Right lobe of liver (tissue), 6 donors: ENCODE measurements around the gene SFI1. TPM values are rescaled to one million over a fixed set of nuclear protein-coding genes. Genes with fewer than 3 reads are reported as not detected.

Source experiments
- ATAC-seq, 4 donors: fragments of 200-7000 bp; cut with Tn5 transposase; one replicate each; pipeline ENCODE4 v1.9.1; 2020; ENCODE audit warnings: mild to moderate bottlenecking in 4 of 4, moderate library complexity in 4 of 4
- DNase-seq, 3 donors: peaks; one replicate each; pipeline ENCODE4 v3.0.0-alpha.2; 2020
- H3K27ac ChIP-seq, 3 donors: fragments of 200-600 bp; one replicate each; pipeline ENCODE4 v1.8.0; 2022
- H3K27me3 ChIP-seq, 2 donors: fragments of 200-600 bp; one replicate each; pipeline ENCODE4 v1.8.0; 2022
- H3K36me3 ChIP-seq, 4 donors: fragments of 200-600 bp; sonication (generic) in 1 of 4; one replicate each; pipeline versions ENCODE4 v1.5.1 to v1.8.0; 2017 to 2022; ENCODE audit warnings: control low read depth in 1 of 4
- H3K4me1 ChIP-seq, 4 donors: fragments of 200-600 bp; sonication (generic) in 1 of 4; one replicate each; pipeline versions ENCODE4 v1.5.1 to v1.8.0; 2017 to 2022; ENCODE audit warnings: control low read depth in 1 of 4
- H3K4me3 ChIP-seq, 3 donors: fragments of 200-600 bp; one replicate each; pipeline ENCODE4 v1.8.0; 2022
- H3K9me3 ChIP-seq, 4 donors: fragments of 200-600 bp; sonication (generic) in 1 of 4; one replicate each; pipeline versions ENCODE4 v1.5.1 to v1.8.0; 2017 to 2022; ENCODE audit warnings: control low read depth in 1 of 4
- POLR2A ChIP-seq: fragments of 450-650 bp; IDR thresholded peaks from one replicate; pipeline ENCODE4 v1.6.1; 2017; ENCODE audit warnings: antibody characterized with exemption, mild to moderate bottlenecking
- WGBS: methylation state at CpG from one replicate; pipeline ENCODE4 v1.1.6; 2018; ENCODE audit warnings: low coverage, low lambda C conversion rate; ENCODE audit not compliant: insufficient coverage; ENCODE audit errors: missing lambda C conversion rate; 5-methylcytosine and 5-hydroxymethylcytosine counted together
- intact Hi-C, 2 donors: fragments of 100-400 bp; cut with DNase I; formaldehyde crosslinking; loops; one replicate each; pipeline versions ENCODE4 v1.11.2 to v1.14.1; 2022
- total RNA-seq, 6 experiments: library from RNA; depleted of rRNA in 2 of 6; stranded (reverse); fragments of >200 nt in 2 of 6; fragmentation: NEBNext Ultra II Directional in 3 of 6; extraction: Animal tissue kit (Norgen Biotek cat#: 25700) in 3 of 6; gene quantifications; one replicate each; pipeline versions ENCODE4 v1.1.0 to v1.2.4, GENCODE V29; 2016 to 2023
- TF ChIP-seq, protein P1 (sequence below), 4 donors: fragments of 200-600 bp in 3 of 4; fragments of 450-650 bp in 1 of 4; IDR thresholded peaks; one replicate each; pipeline versions ENCODE4 v1.5.1 to v1.8.0; 2016 to 2022; ENCODE audit warnings: antibody characterized with exemption in 4 of 4, mild to moderate bottlenecking in 2 of 4
- donor health status: DM: no; HTN: yes; CAD: no.
- donor health status: DM: no; HTN: no; CAD: no.
- donor health status: DM: no; HTN: no; CAD: no.
- donor health status: DM: no; HTN: yes; CAD: no.
- donor health status: DM: no; HTN: yes; CAD: no.

SFI1 gene
- total RNA-seq, 6 experiments from 2014 or later: 7.0 to 14.0 (median 8.7) TPM

DNA sequence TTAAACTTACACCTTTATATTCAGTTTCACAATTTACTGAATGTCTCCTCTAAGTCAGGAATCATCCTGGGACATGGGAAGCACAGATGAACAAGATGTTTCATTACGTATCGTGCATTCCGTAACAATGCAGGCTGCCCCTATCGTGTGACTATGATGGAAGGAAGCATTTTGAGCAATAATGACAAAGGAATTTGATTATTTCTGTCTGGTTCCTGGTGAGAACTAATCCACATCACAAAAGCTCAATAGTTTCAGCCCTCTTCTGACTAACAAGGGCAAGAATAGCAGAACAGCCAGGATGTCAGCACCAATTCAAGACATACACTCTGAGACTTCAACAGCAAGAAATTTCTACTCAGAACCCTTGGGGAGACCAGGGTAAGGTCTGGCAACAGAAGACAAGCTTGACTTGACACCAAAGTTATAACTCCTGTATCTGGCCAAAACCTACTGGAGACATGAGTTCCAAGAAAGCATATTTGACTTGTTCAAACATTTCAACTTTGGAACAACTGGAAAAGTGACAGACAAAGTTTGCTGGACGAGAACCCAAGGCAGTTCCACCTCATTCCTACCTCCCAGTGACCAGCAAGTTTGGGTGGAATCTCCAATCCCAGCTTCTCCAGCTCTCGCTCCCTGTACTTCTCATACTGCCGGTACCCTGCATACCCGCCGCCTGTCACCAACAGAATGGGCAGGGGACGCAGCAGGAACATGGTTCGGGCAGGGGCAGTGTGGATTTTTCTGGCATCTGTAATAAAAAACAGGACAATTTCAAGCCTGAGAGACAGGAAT, 151.4 kb downstream of the SFI1 start:
- TF ChIP-seq POLR2A: no peak
- TF ChIP-seq, protein P1, sequence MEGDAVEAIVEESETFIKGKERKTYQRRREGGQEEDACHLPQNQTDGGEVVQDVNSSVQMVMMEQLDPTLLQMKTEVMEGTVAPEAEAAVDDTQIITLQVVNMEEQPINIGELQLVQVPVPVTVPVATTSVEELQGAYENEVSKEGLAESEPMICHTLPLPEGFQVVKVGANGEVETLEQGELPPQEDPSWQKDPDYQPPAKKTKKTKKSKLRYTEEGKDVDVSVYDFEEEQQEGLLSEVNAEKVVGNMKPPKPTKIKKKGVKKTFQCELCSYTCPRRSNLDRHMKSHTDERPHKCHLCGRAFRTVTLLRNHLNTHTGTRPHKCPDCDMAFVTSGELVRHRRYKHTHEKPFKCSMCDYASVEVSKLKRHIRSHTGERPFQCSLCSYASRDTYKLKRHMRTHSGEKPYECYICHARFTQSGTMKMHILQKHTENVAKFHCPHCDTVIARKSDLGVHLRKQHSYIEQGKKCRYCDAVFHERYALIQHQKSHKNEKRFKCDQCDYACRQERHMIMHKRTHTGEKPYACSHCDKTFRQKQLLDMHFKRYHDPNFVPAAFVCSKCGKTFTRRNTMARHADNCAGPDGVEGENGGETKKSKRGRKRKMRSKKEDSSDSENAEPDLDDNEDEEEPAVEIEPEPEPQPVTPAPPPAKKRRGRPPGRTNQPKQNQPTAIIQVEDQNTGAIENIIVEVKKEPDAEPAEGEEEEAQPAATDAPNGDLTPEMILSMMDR (IDR thresholded peaks at IDR 0.05): no peak
- ATAC-seq: no peak
- Histone ChIP-seq H3K4me1 (peaks cover 0 to 4% (median 2%) of the 10 kb centered on the region in 4 donors), H3K9me3 (no peaks in the 10 kb centered on the region), H3K4me3 (no peak overlapping the region), H3K36me3 (peaks cover 0 to 28% (median 10%) of the 10 kb centered on the region in 4 donors), H3K27ac (no peak overlapping the region), H3K27me3 (no peaks in the 10 kb centered on the region)
- no peak for DNase-seq
- intact Hi-C loops: no loop called here
- 85% methylated on average over 11 of the region's 11 CpGs for WGBS

DNA sequence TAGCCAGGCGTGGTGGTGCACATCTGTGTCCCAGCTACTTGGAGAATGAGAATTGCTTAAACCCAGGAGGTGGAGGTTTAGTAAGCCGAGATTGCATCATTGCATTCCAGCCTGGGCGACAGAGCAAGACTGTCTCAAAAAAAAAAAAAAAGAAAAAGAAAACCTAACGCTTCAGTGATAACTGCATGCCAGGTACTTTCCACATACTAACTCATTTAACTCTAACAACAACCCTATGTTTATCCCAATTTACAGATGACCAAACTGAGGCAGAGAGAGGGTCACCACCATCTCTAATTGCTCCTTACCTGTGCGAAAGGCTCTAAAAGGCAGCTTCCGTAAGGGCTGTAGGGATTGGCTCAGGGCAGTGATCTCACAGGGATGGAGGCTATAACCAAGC, 154.1 kb downstream of the SFI1 start:
- Histone ChIP-seq H3K27ac (no peak overlapping the region), H3K4me3 (no peak overlapping the region), H3K9me3 (no peaks in the 10 kb centered on the region), H3K36me3 (peaks cover 0 to 28% (median 9%) of the 10 kb centered on the region in 4 donors), H3K27me3 (no peaks in the 10 kb centered on the region), H3K4me1 (peaks cover 0 to 4% (median 2%) of the 10 kb centered on the region in 4 donors)
- TF ChIP-seq, protein P1 (IDR thresholded peaks at IDR 0.05): no peak
- no peak for TF ChIP-seq POLR2A
- DNase-seq (no peak), ATAC-seq (peak; percentile 39 to 72 (median 62))
- intact Hi-C loops: no loop called here
- 45% methylated on average over 6 of the region's 6 CpGs for WGBS

DNA sequence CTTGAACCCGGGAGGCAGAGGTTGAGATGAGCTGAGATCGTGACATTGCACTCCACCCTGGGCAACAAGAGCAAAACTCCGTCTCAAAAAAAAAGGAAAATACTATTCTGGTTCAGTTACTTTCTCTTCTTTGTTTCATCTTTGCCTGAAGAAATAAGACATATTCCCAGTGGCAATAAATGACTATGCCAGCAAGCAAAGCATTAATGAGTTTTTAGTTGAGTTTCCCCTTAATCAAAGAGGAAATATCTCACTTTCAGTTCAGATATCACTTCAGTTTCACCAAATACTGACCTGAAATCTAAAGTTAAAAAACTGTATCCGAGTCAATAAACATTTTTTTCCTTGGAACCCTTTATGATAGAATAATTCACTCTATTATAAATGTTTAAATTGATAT, 155.3 kb downstream of the SFI1 start:
- Histone ChIP-seq H3K27me3 (no peaks in the 10 kb centered on the region), H3K36me3 (peaks cover 0 to 22% (median 6%) of the 10 kb centered on the region in 4 donors), H3K4me1 (peaks cover 0 to 4% (median 2%) of the 10 kb centered on the region in 4 donors), H3K4me3 (no peak overlapping the region), H3K9me3 (no peaks in the 10 kb centered on the region), H3K27ac (no peak overlapping the region)
- no peak for TF ChIP-seq POLR2A
- TF ChIP-seq, protein P1 (IDR thresholded peaks at IDR 0.05): no peak
- WGBS: 70% methylated on average over 3 of the region's 4 CpGs
- no peak for DNase-seq
- no peak for ATAC-seq
- intact Hi-C loops: no loop called here

DNA sequence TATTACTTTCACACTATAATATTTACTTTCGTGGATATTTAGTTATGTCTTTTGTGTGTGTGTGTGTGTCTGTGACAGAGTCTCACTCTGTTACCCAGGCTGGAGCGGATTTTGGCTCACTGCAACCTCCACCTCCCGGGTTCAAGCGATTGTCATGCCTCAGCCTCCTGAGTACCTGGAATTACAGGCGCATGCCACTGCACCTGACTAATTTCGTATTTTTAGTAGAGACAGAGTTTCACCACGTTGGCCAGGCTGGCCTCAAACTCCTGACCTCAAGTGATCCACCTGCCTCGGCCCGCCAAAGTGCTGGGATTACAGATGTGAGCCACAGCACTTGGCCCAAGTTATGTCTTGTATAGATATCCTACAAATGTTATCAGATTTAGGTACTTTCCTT, 155.8 kb downstream of the SFI1 start:
- WGBS: 70% methylated on average over 5 of the region's 9 CpGs
- H3K27me3 ChIP-seq: no peaks in the 10 kb centered on the region
- H3K27ac ChIP-seq: no peak overlapping the region
- DNase-seq (no peak), ATAC-seq (no peak)
- no peak overlapping the region for H3K4me3 ChIP-seq
- H3K4me1 ChIP-seq: peaks cover 0 to 4% (median 2%) of the 10 kb centered on the region in 4 donors
- TF ChIP-seq POLR2A: no peak
- TF ChIP-seq, protein P1 (IDR thresholded peaks at IDR 0.05): no peak
- peaks cover 0 to 18% (median 4%) of the 10 kb centered on the region in 4 donors for H3K36me3 ChIP-seq
- intact Hi-C loops: no loop called here
- no peaks in the 10 kb centered on the region for H3K9me3 ChIP-seq
